ENCODE results near the gene ABHD10.

GRCh38 chr3:111967651-111968274, 11.1 kb upstream of the ABHD10 start:
- TF ChIP-seq CTCF (IDR thresholded peaks at IDR 0.05; ENCODE audit: low read length) (peak; percentile 90), EZH2phosphoT487 (IDR thresholded peaks at IDR 0.05; ENCODE audit: low read length) (no peak), EZH2 (optimal IDR thresholded peaks at IDR 0.05; ENCODE audit: low read depth, low read length) (no peak)
